Cardiac septum (tissue), 1 donor: Measurements from ENCODE around the gene HEBP2. TPM values are rescaled to one million over a fixed set of nuclear protein-coding genes. Genes with fewer than 3 reads are reported as not detected.

ENCODE experiments used
- DNase-seq: peaks from one replicate; pipeline ENCODE4 v3.0.0-alpha.2; 2020; ENCODE audit warnings: low spot score
- intact Hi-C: fragments of 100-400 bp; cut with DNase I; formaldehyde crosslinking; loops from one replicate; pipeline ENCODE4 v1.14.0; 2022
- total RNA-seq: library from RNA; stranded (reverse); fragmentation: NEBNext Ultra II Directional; extraction: Animal tissue kit (Norgen Biotek cat#: 25700); gene quantifications from one replicate; pipeline ENCODE4 v1.2.1, GENCODE V29; 2021
- donor health status: DM: no; HTN: no; CAD: no.

Gene HEBP2
- total RNA-seq, 1 donor from 2014 or later = 98.9 TPM

GRCh38 chr6:138440296-138440695, 36.3 kb downstream of the HEBP2 start:
- DNase-seq = no peak
- intact Hi-C loops = no loop called here

GRCh38 chr6:138440758-138441357, 36.8 kb downstream of the HEBP2 start:
- intact Hi-C loops = no loop called here
- no peak for DNase-seq

GRCh38 chr6:138441965-138442364, 37.9 kb downstream of the HEBP2 start:
- intact Hi-C loops = no loop called here
- DNase-seq = no peak

- intact Hi-C loops = no loop called here
- no peak for DNase-seq
Observed at GRCh38 chr6:138442663-138443062, 38.6 kb downstream of the HEBP2 start.

- no peak for DNase-seq
- intact Hi-C loops = no loop called here
Observed at GRCh38 chr6:138443979-138444378, 40.0 kb downstream of the HEBP2 start.

- no peak for DNase-seq
- intact Hi-C loops = no loop called here
Observed at GRCh38 chr6:138446821-138447220, 42.8 kb downstream of the HEBP2 start.

GRCh38 chr6:138450445-138450844, 46.4 kb downstream of the HEBP2 start:
- intact Hi-C loops = no loop called here
- no peak for DNase-seq

GRCh38 chr6:138451043-138451442, 47.0 kb downstream of the HEBP2 start:
- DNase-seq = no peak
- intact Hi-C loops = no loop called here

- DNase-seq = no peak
- intact Hi-C loops = no loop called here
Observed at GRCh38 chr6:138454981-138455706, 51.1 kb downstream of the HEBP2 start.

GRCh38 chr6:138455746-138456400, 51.9 kb downstream of the HEBP2 start:
- no peak for DNase-seq
- intact Hi-C loops = no loop called here

- DNase-seq = no peak
- intact Hi-C loops = no loop called here
Observed at GRCh38 chr6:138456401-138456790, 52.4 kb downstream of the HEBP2 start.

GRCh38 chr6:138461647-138462046, 57.6 kb downstream of the HEBP2 start:
- intact Hi-C loops = no loop called here
- no peak for DNase-seq

- intact Hi-C loops = no loop called here
- no peak for DNase-seq
Observed at GRCh38 chr6:138464085-138464484, 60.1 kb downstream of the HEBP2 start.

GRCh38 chr6:138465007-138465645, 61.1 kb downstream of the HEBP2 start:
- intact Hi-C loops = no loop called here

GRCh38 chr6:138467901-138468300, 63.9 kb downstream of the HEBP2 start:
- no peak for DNase-seq
- intact Hi-C loops = no loop called here

More at GRCh38 chr6:138465007-138465645, 61.1 kb downstream of the HEBP2 start:
- no peak for DNase-seq

GRCh38 chr6:138468320-138469015, 64.4 kb downstream of the HEBP2 start:
- intact Hi-C loops = no loop called here
- DNase-seq = no peak
